ENCODE measurements around the gene ANKRD29. TPM values are rescaled to one million over a fixed set of nuclear protein-coding genes. Genes with fewer than 3 reads are reported as not detected.
A peak's percentile ranks its signal among the peaks of the same experiment; 100 is the strongest.
"Not testable (repeated sequence)": the region's sequence is repeated elsewhere in the genome, so short reads cannot be mapped to it uniquely, and the experiment has no call there.

Gene ANKRD29
- total RNA-seq, 3 donors from 2014 or later: 1.5 to 3.3 (median 1.9) TPM

DNA sequence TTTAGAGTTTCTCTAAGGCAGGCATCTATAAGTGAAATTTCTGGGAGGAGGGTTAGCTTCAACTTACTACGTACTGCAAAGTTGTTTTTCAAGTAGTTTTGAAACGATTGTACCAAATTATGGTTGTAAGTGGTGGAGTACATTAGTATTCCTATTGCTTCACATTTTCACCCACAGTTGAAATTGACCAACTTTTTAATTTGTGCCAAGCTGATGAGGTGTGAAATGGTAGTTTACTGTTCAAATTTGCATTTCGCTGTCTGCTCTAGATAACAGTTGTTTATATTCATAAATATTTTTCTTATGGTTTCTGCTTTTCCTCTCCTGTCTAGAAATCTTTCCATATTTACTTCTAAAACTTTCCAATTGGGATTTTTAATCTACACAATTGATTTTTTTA, 95.0 kb downstream of the ANKRD29 start:
- no peaks in the 10 kb centered on the region for H3K36me3 ChIP-seq (ENCODE audit: low read depth)
- no peaks in the 10 kb centered on the region for H3K4me1 ChIP-seq (ENCODE audit: low read depth)

DNA sequence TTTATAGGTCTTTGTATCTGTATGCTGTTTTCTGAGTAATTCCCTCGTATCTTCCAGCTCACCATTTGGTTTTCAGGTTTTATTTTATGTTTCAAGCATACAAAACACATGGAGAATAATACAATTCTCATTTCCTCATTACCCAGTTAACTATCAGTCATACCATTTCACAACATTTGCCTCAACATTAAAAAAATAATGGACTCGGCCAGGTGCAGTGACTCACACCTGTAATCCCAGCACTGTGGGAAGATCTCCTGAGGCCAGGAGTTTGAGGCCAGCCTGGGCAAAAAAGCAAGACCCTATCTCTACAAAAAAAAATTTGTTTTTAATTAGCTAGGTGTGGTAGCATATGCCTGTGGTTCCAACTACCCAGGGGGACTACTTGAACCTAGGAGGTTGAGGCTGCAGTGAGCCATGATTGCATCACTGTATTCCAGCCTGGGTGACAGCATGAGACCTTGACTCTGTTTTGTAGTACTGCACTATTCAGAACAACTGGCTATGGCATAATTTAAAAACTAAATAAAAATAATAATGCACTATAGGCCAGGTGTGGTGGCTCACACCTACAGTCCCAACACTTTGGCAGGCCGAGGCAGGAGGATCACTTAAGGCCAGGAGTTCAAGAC, 96.7 kb downstream of the ANKRD29 start:
- Histone ChIP-seq H3K4me1 (ENCODE audit: low read depth) (no peaks in the 10 kb centered on the region), H3K9me3 (no peaks in the 10 kb centered on the region), H3K4me3 (no peak overlapping the region), H3K36me3 (ENCODE audit: low read depth) (no peaks in the 10 kb centered on the region)
- no peak for DNase-seq
- intact Hi-C loops (cut with DNase I, micrococcal nuclease): no loop called here
- peak; percentile 88 for ATAC-seq
- TF ChIP-seq CTCF (IDR thresholded peaks at IDR 0.05): no peak

More for the DNA sequence above, 95.0 kb downstream of the ANKRD29 start:
- no peaks in the 10 kb centered on the region for H3K9me3 ChIP-seq
- intact Hi-C loops (cut with DNase I, micrococcal nuclease): no loop called here
- H3K4me3 ChIP-seq: no peak overlapping the region
- no peak for TF ChIP-seq CTCF (IDR thresholded peaks at IDR 0.05)
- DNase-seq: no peak
- no peak for ATAC-seq

DNA sequence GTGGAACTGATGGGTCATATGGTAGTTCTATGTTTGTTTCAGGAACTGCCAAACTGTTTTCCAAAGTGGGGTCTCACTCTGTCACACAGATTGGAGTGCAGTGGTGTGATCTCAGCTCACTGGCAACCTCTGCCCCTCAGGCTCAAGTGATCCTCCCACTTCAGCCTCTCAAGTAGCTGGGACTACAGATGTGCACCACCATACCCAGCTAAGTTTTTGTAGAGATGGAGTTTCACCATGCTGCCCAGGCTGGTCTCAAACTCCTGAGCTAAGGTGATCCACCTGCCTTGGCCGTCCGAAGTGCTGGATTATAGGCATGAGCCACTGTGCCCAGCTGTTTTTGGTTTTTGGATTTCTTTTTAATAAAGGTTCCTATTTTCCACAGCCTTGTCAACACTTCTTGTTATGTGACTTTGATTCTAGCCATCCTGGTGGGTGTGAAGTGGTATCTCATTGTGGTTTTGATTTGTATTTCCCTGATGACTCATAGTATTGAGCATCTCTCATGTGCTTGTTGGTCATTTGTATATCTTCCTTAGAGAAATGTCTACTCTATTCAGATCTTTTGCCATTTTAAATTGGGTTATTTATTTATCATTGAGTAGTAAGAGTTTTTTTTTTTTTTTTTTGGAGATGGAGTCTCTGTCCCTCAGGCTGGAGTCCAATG, 99.2 kb downstream of the ANKRD29 start:
- H3K9me3 ChIP-seq: no peaks in the 10 kb centered on the region
- intact Hi-C loops (cut with DNase I, micrococcal nuclease): no loop called here
- no peaks in the 10 kb centered on the region for H3K4me1 ChIP-seq (ENCODE audit: low read depth)
- TF ChIP-seq CTCF (IDR thresholded peaks at IDR 0.05): no peak
- peaks cover 6% of the 10 kb centered on the region for H3K36me3 ChIP-seq (ENCODE audit: low read depth)
- ATAC-seq: no peak
- no peak overlapping the region for H3K4me3 ChIP-seq
- DNase-seq: no peak

DNA sequence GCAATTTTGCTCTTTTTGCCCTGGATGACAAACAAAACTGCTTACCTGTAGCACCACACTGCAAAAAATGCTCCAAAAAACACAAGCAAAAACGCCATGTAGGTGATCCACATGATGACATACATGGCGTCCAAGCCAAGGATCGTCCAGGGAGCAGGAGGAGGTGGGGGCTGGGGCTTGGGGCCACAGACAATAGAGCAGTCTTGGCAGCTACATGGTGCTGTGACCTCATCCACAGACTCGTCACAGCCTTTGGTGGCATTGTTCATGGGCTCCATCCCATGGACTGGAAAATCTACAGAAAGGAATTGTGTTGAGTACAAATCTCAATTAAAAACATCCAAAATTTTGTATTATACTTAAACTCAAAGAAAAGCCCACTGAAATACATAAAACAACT, 102.5 kb downstream of the ANKRD29 start:
- ATAC-seq: no peak
- intact Hi-C loops (cut with DNase I, micrococcal nuclease): no loop called here
- H3K9me3 ChIP-seq: no peaks in the 10 kb centered on the region
- H3K4me1 ChIP-seq (ENCODE audit: low read depth): no peaks in the 10 kb centered on the region
- H3K4me3 ChIP-seq: no peak overlapping the region
- TF ChIP-seq CTCF (IDR thresholded peaks at IDR 0.05): no peak
- DNase-seq: no peak
- peaks cover 6% of the 10 kb centered on the region for H3K36me3 ChIP-seq (ENCODE audit: low read depth)

GRCh38 chr18:23557511-23557910, 105.2 kb downstream of the ANKRD29 start:
- H3K9me3 ChIP-seq; intact Hi-C loops (cut with DNase I, micrococcal nuclease); ATAC-seq; H3K4me1 ChIP-seq (ENCODE audit: low read depth); DNase-seq; H3K4me3 ChIP-seq: not testable (repeated sequence)
- peaks cover 14% of the 10 kb centered on the region for H3K36me3 ChIP-seq (ENCODE audit: low read depth)

DNA sequence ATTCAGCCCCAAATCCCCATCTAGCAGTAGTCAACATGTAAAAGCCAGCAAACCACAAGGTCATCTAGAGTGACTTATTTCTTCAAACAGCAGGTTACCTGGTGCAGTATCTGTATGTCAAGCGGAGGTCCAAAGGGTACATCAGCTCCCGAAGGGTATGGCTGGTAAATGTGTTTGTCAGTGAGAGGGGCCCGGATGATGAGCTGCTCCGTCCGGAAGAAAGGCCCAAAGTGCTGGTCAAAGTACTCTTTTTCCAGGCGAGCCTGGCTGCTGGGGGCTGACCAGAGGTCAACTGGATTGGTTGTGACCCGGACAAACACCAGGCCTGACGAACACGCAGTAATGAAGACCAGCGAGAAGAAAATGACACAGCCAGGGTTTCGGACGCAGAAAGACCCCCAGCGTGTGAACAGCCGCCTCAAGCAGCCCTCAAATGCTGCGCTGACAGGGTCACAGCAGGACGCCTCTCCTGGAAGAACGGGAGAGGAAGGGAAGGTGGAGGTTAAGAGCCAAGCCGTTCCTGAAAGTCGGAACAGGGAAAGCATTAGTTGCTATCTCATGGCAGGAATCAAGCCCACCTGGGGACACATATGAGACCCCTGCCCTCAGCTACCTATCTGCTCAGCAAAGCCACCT, 106.4 kb downstream of the ANKRD29 start:
- DNase-seq: no peak

More for the DNA sequence above, 106.4 kb downstream of the ANKRD29 start:
- Histone ChIP-seq H3K36me3 (ENCODE audit: low read depth) (peaks cover 22% of the 10 kb centered on the region), H3K4me3 (no peak overlapping the region), H3K9me3 (no peaks in the 10 kb centered on the region), H3K4me1 (ENCODE audit: low read depth) (no peaks in the 10 kb centered on the region)
- TF ChIP-seq CTCF (IDR thresholded peaks at IDR 0.05): no peak
- intact Hi-C loops (cut with DNase I, micrococcal nuclease): no loop called here
- ATAC-seq: no peak
